Smooth muscle cell (in vitro differentiated cells): ENCODE data around the gene RNF144A. TPM values are rescaled to one million over a fixed set of nuclear protein-coding genes. Genes with fewer than 3 reads are reported as not detected.

Source experiments
- DNase-seq: peaks from one replicate; lab custom pipeline; 2025; ENCODE audit not compliant: unreplicated experiment; lab: John Stamatoyannopoulos, UW
- H2AFZ ChIP-seq: fragments of 200-600 bp; sonication (generic); 2 replicates; pipeline ENCODE4 v1.6.0; 2016; ENCODE audit warnings: antibody characterized with exemption, low read depth, mild to moderate bottlenecking
- H3F3A ChIP-seq: fragments of 200-600 bp; sonication (generic); 2 replicates; pipeline ENCODE4 v1.6.0; 2017; ENCODE audit warnings: antibody characterized with exemption, low read depth
- H3K27ac ChIP-seq: fragments of 200-600 bp; sonication (generic); 2 replicates; pipeline ENCODE4 v1.5.1; 2016; ENCODE audit warnings: low read depth, mild to moderate bottlenecking
- H3K27me3 ChIP-seq: fragments of 200-600 bp; sonication (generic); 2 replicates; pipeline ENCODE4 v1.6.1; 2016; ENCODE audit warnings: low read depth, mild to moderate bottlenecking
- H3K36me3 ChIP-seq: fragments of 200-600 bp; sonication (generic); 2 replicates; pipeline ENCODE4 v1.5.1; 2016; ENCODE audit warnings: low read depth
- H3K4me1 ChIP-seq: fragments of 200-600 bp; sonication (generic); 2 replicates; pipeline ENCODE4 v1.5.1; 2016; ENCODE audit warnings: low read depth
- H3K4me2 ChIP-seq: fragments of 200-600 bp; sonication (generic); 2 replicates; pipeline ENCODE4 v1.6.0; 2016; ENCODE audit warnings: mild to moderate bottlenecking
- H3K4me3 ChIP-seq: fragments of 200-600 bp; sonication (generic); 2 replicates; pipeline ENCODE4 v1.5.1; 2016; ENCODE audit warnings: mild to moderate bottlenecking
- H3K79me2 ChIP-seq: fragments of 200-600 bp; sonication (generic); 2 replicates; pipeline ENCODE4 v1.6.0; 2016; ENCODE audit warnings: low read depth, mild to moderate bottlenecking
- H3K9ac ChIP-seq: fragments of 200-600 bp; sonication (generic); 2 replicates; pipeline ENCODE4 v1.6.0; 2016; ENCODE audit warnings: low read depth
- H3K9me3 ChIP-seq: fragments of 200-600 bp; sonication (generic); replicated peaks from 2 replicates; pipeline ENCODE4 v1.5.1; 2016; ENCODE audit warnings: low read depth
- H4K20me1 ChIP-seq: fragments of 200-600 bp; sonication (generic); 2 replicates; pipeline ENCODE4 v1.6.0; 2016; ENCODE audit warnings: low read depth
- CTCF ChIP-seq: fragments of 200-600 bp; sonication (generic); IDR thresholded peaks from 2 replicates; pipeline ENCODE4 v1.5.1; 2017; ENCODE audit warnings: borderline replicate concordance, mild to moderate bottlenecking, antibody characterized with exemption; ENCODE audit not compliant: insufficient read depth, poor library complexity, severe bottlenecking
- WGBS: methylation state at CpG from one replicate; pipeline ENCODE4 v1.1.7; 2016; ENCODE audit warnings: low lambda C conversion rate; 5-methylcytosine and 5-hydroxymethylcytosine counted together
- polyA plus RNA-seq: library from polyadenylated mRNA; unstranded; fragments of >200 nt; fragmentation: Nextera tagmentation; extraction: Ambion mirVana; gene quantifications from 2 replicates; pipeline ENCODE4 v1.2.1, GENCODE V29; 2016
- total RNA-seq: library from RNA; depleted of rRNA; stranded (reverse); fragments of >200 nt; gene quantifications from 2 replicates; pipeline ENCODE4 v1.2.3, GENCODE V29; 2014

The RNF144A gene
- total and polyA plus RNA-seq, 2 experiments from 2014 or later = 10.0 to 23.3 TPM

- Histone ChIP-seq H3K36me3 (no peaks in the 10 kb centered on the region), H3K4me2 (peak overlapping the region; percentile 22), H3K4me1 (no peaks in the 10 kb centered on the region), H3K79me2 (no peaks in the 10 kb centered on the region), H3K27me3 (no peaks in the 10 kb centered on the region), H3F3A (no peaks in the 10 kb centered on the region), H3K27ac (no peak overlapping the region), H3K9ac (no peak overlapping the region), H3K9me3 (no peaks in the 10 kb centered on the region), H2AFZ (no peak overlapping the region), H4K20me1 (peaks cover 79% of the 10 kb centered on the region), H3K4me3 (no peak overlapping the region)
- no peak for DNase-seq
- no peak for TF ChIP-seq CTCF
- 18% methylated on average over 3 of the region's 3 CpGs for WGBS
These were observed 10.0 kb downstream of the RNF144A start for GRCh38 chr2:6927186-6927585.

GRCh38 chr2:6927753-6928152, 10.5 kb downstream of the RNF144A start:
- Histone ChIP-seq H4K20me1 (peaks cover 78% of the 10 kb centered on the region), H3K4me3 (no peak overlapping the region), H2AFZ (no peak overlapping the region), H3K4me1 (no peaks in the 10 kb centered on the region), H3K4me2 (peak overlapping the region; percentile 22), H3K27ac (no peak overlapping the region), H3K36me3 (no peaks in the 10 kb centered on the region), H3F3A (no peaks in the 10 kb centered on the region), H3K79me2 (no peaks in the 10 kb centered on the region), H3K9me3 (no peaks in the 10 kb centered on the region), H3K9ac (no peak overlapping the region), H3K27me3 (no peaks in the 10 kb centered on the region)
- WGBS = 95% methylated on average over 3 of the region's 3 CpGs
- no peak for DNase-seq
- no peak for TF ChIP-seq CTCF

GRCh38 chr2:6928452-6928851, 11.2 kb downstream of the RNF144A start:
- Histone ChIP-seq H3K9ac (no peak overlapping the region), H3F3A (no peaks in the 10 kb centered on the region), H3K36me3 (no peaks in the 10 kb centered on the region), H4K20me1 (peaks cover 71% of the 10 kb centered on the region), H3K27ac (no peak overlapping the region), H3K79me2 (no peaks in the 10 kb centered on the region), H3K4me2 (no peak overlapping the region), H3K4me1 (no peaks in the 10 kb centered on the region), H3K9me3 (no peaks in the 10 kb centered on the region), H3K27me3 (no peaks in the 10 kb centered on the region), H3K4me3 (no peak overlapping the region), H2AFZ (no peak overlapping the region)
- TF ChIP-seq CTCF = no peak
- no peak for DNase-seq
- 94% methylated on average over 9 of the region's 9 CpGs for WGBS

- peak overlapping the region; percentile 55 for H3K4me2 ChIP-seq
- no peak overlapping the region for H3K9ac ChIP-seq
- WGBS = 65% methylated on average over 6 of the region's 6 CpGs
- no peak for DNase-seq
- peak overlapping the region; percentile 44 for H3K27ac ChIP-seq
- no peaks in the 10 kb centered on the region for H3K79me2 ChIP-seq
- no peaks in the 10 kb centered on the region for H3K9me3 ChIP-seq
- no peak for TF ChIP-seq CTCF
- no peaks in the 10 kb centered on the region for H3F3A ChIP-seq
- no peak overlapping the region for H2AFZ ChIP-seq
- H3K4me3 ChIP-seq = no peak overlapping the region
- no peaks in the 10 kb centered on the region for H3K4me1 ChIP-seq
- H3K36me3 ChIP-seq = no peaks in the 10 kb centered on the region
- H3K27me3 ChIP-seq = no peaks in the 10 kb centered on the region
- peaks cover 63% of the 10 kb centered on the region for H4K20me1 ChIP-seq
These were observed 12.1 kb downstream of the RNF144A start for GRCh38 chr2:6929196-6929819.
